Keratinocyte (primary cell): ENCODE results near the gene TMEM184A. TPM values are rescaled to one million over a fixed set of nuclear protein-coding genes. Genes with fewer than 3 reads are reported as not detected.

Experiments used
- DNase-seq: peaks from one replicate; pipeline ENCODE4 v3.0.0-alpha.2; 2011; ENCODE audit warnings: low read depth, missing footprints, low spot score
- FAIRE-seq: peaks from 2 replicates; lab custom pipeline; 2011; peaks lifted over from hg19 to GRCh38; lab: Jason Lieb, UNC
- H2AFZ ChIP-seq: 2 replicates; pipeline ENCODE4 v1.6.0; 2012; ENCODE audit warnings: low read length, control low read depth, inconsistent platforms; ENCODE audit not compliant: control insufficient read depth
- H3K27ac ChIP-seq: 2 replicates; pipeline ENCODE4 v1.5.1; 2011; ENCODE audit warnings: low read length; ENCODE audit not compliant: control insufficient read depth, insufficient read depth
- H3K27me3 ChIP-seq: 3 replicates; pipeline ENCODE4 v1.6.0; 2011; ENCODE audit warnings: low read length; ENCODE audit not compliant: control insufficient read depth, insufficient read depth; ENCODE audit errors: extremely low read depth
- H3K36me3 ChIP-seq, 2 experiments: 2 replicates in 1 of 2; 3 replicates in 1 of 2; pipeline ENCODE4 v1.5.1; 2011; ENCODE audit warnings: low read length in 2 of 2, mild to moderate bottlenecking in 1 of 2; ENCODE audit not compliant: control insufficient read depth in 2 of 2, insufficient read depth in 2 of 2; ENCODE audit errors: extremely low read depth in 1 of 2
- H3K4me1 ChIP-seq: 3 replicates; pipeline ENCODE4 v1.5.1; 2011; ENCODE audit warnings: low read length; ENCODE audit not compliant: control insufficient read depth, insufficient read depth; ENCODE audit errors: extremely low read depth
- H3K4me2 ChIP-seq: 3 replicates; pipeline ENCODE4 v1.6.0; 2011; ENCODE audit warnings: low read depth, low read length; ENCODE audit not compliant: control insufficient read depth, insufficient read depth; ENCODE audit errors: extremely low read depth
- H3K4me3 ChIP-seq, 3 experiments: fragments of 200-600 bp in 1 of 3; sonication (generic) in 1 of 3; 2 replicates in 2 of 3; 3 replicates in 1 of 3; pipeline ENCODE4 v1.5.1; 2011 to 2016; ENCODE audit warnings: low read length in 3 of 3, mild to moderate bottlenecking in 3 of 3, control low read depth in 2 of 3, inconsistent platforms in 1 of 3, low read depth in 1 of 3, mixed read lengths in 1 of 3, mixed run types in 1 of 3, moderate library complexity in 1 of 3; ENCODE audit not compliant: control insufficient read depth in 2 of 3, insufficient read depth in 2 of 3; ENCODE audit errors: extremely low read depth in 1 of 3
- H3K79me2 ChIP-seq: 2 replicates; pipeline ENCODE4 v1.6.0; 2012; ENCODE audit warnings: low read length; ENCODE audit not compliant: control insufficient read depth, insufficient read depth
- H3K9ac ChIP-seq: 3 replicates; pipeline ENCODE4 v1.6.0; 2011; ENCODE audit warnings: low read length; ENCODE audit not compliant: control insufficient read depth, insufficient read depth; ENCODE audit errors: extremely low read depth
- H3K9me1 ChIP-seq: 3 replicates; pipeline ENCODE4 v1.6.0; 2011; ENCODE audit warnings: low read length; ENCODE audit not compliant: control insufficient read depth, insufficient read depth; ENCODE audit errors: extremely low read depth
- H3K9me3 ChIP-seq: 2 replicates; pipeline ENCODE4 v1.5.1; 2012; ENCODE audit warnings: low read depth, low read length; ENCODE audit not compliant: control insufficient read depth
- H4K20me1 ChIP-seq: 3 replicates; pipeline ENCODE4 v1.6.0; 2011; ENCODE audit warnings: low read length; ENCODE audit not compliant: control insufficient read depth, insufficient read depth; ENCODE audit errors: extremely low read depth
- CTCF ChIP-seq, 3 experiments: IDR thresholded peaks in 1 of 3; conservative IDR thresholded peaks in 1 of 3; optimal IDR thresholded peaks in 1 of 3; 2 replicates in 2 of 3; 3 replicates in 1 of 3; pipeline versions ENCODE3 to v1.5.1; 2011; ENCODE audit warnings: low read length in 3 of 3, mild to moderate bottlenecking in 3 of 3, moderate library complexity in 2 of 3, control low read depth in 1 of 3, inconsistent platforms in 1 of 3; ENCODE audit not compliant: insufficient read depth in 2 of 3; ENCODE audit errors: extremely low read depth in 1 of 3
- EZH2 ChIP-seq: IDR thresholded peaks from one replicate; pipeline ENCODE4 v1.6.1; 2012; ENCODE audit warnings: inconsistent platforms, mild to moderate bottlenecking, low read length, moderate library complexity
- dilution Hi-C: fragments of 300-500 bp; cut with MboI; formaldehyde crosslinking; loops from one replicate; pipeline ENCODE4 v1.7.0; 2020; ENCODE audit warnings: low sequenced_read_pairs; ENCODE audit not compliant: extremely low pct_ligation_motif_present
- polyA plus RNA-seq, 5 experiments: library from polyadenylated mRNA; depleted of rRNA in 3 of 5; stranded (reverse) in 3 of 5; stranded (forward) in 1 of 5; unstranded in 1 of 5; fragments of >200 nt; gene quantifications; 1 replicate in 1 of 5; 2 replicates in 3 of 5; 3 replicates in 1 of 5; pipeline versions ENCODE4 v1.2.1 to v1.2.3, GENCODE V29; 2011 to 2012; ENCODE audit warnings: missing spikeins in 2 of 5, low read depth in 1 of 5, low replicate concordance in 1 of 5

Gene TMEM184A
- polyA plus RNA-seq, 1 donor (not counting 4 experiments of a cell fraction or from before 2014, with no cell fraction given): 2.9 TPM

- peaks cover 8% of the 10 kb centered on the region for H3K79me2 ChIP-seq
- no peaks in the 10 kb centered on the region for H3K27me3 ChIP-seq
- H3K27ac ChIP-seq: no peak overlapping the region
- H3K9me3 ChIP-seq: no peaks in the 10 kb centered on the region
- no peak overlapping the region for H2AFZ ChIP-seq
- no peak overlapping the region for H3K9ac ChIP-seq
- FAIRE-seq (no peak), DNase-seq (no peak)
- no peaks in the 10 kb centered on the region for H4K20me1 ChIP-seq
- no peak for TF ChIP-seq EZH2
- TF ChIP-seq CTCF (optimal IDR thresholded peaks at IDR 0.05 in 1 of 3, IDR thresholded peaks at IDR 0.05 in 1 of 3, conservative IDR thresholded peaks at IDR 0.05 in 1 of 3; ENCODE audit: extremely low read depth in 1 of 3, insufficient read depth in 2 of 3, low read length in 3 of 3): no peak
- dilution Hi-C loops: no loop called here
- peaks cover 14% of the 10 kb centered on the region for H3K4me1 ChIP-seq
- H3K9me1 ChIP-seq: no peaks in the 10 kb centered on the region
- H3K36me3 ChIP-seq: no peaks in the 10 kb centered on the region
- H3K4me3 ChIP-seq: no peak overlapping the region
- H3K4me2 ChIP-seq: no peak overlapping the region
Measured at GRCh38 chr7:1508277-1508758, 47.7 kb downstream of the TMEM184A start.

DNA sequence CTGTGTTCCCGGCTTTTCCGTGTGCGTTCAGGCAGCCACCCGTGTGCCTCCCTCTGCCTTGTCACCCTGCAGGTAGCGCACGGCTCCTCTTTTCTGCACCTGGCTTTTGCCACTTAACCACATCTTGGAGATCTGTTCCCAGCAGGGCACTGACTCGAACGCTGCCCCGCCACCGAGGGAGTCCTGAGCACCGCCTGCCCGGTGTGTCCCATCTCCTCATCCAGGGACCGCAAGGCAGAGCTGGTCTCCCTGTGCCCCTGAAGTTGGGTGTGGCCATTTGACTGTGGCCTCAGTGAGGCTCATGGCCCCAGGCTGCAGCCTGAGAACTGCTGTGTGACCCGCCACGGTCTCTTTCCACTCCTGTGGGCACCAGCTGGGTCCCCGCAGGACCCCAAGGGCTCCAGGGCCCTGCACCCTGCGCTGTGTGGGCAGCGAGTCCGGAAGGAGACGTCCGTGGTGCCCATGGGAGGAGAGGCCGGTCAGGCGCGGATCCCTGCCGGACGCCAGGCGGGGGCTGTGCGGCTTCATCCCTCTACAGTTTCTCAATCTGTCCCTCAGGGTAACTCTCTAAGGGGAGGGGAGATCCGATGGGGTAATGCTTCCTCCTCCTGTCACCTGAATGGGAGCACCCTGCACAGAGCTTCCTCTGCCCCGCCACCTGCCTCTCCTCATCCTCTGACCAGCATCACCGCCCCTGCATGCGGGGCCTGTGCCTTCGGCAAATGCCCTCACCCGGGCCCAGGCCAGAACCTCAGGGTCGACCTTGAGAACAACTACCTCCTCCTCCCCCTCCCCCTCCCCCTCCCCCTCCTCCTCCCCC, 50.1 kb downstream of the TMEM184A start:
- FAIRE-seq (no peak), DNase-seq (no peak)
- Histone ChIP-seq H3K4me2 (no peak overlapping the region), H3K9ac (no peak overlapping the region), H3K9me3 (no peaks in the 10 kb centered on the region), H3K9me1 (no peaks in the 10 kb centered on the region), H4K20me1 (peaks cover 3% of the 10 kb centered on the region), H3K79me2 (peaks cover 29% of the 10 kb centered on the region), H3K36me3 (peaks cover 4 to 12% of the 10 kb centered on the region in 2 experiments), H3K4me1 (peaks cover 11% of the 10 kb centered on the region), H3K27ac (no peak overlapping the region), H3K4me3 (no peak overlapping the region), H3K27me3 (no peaks in the 10 kb centered on the region), H2AFZ (no peak overlapping the region)
- dilution Hi-C loops: no loop called here
- TF ChIP-seq CTCF (optimal IDR thresholded peaks at IDR 0.05 in 1 of 3, IDR thresholded peaks at IDR 0.05 in 1 of 3, conservative IDR thresholded peaks at IDR 0.05 in 1 of 3; ENCODE audit: extremely low read depth in 1 of 3, insufficient read depth in 2 of 3, low read length in 3 of 3) (no peak), EZH2 (no peak)
